Measurements from ENCODE around the gene RHOT2. TPM values are rescaled to one million over a fixed set of nuclear protein-coding genes. Genes with fewer than 3 reads are reported as not detected.

Gene RHOT2
- total RNA-seq, 4 donors from 2014 or later = 49.7 to 81.8 (median 57.6) TPM

DNA sequence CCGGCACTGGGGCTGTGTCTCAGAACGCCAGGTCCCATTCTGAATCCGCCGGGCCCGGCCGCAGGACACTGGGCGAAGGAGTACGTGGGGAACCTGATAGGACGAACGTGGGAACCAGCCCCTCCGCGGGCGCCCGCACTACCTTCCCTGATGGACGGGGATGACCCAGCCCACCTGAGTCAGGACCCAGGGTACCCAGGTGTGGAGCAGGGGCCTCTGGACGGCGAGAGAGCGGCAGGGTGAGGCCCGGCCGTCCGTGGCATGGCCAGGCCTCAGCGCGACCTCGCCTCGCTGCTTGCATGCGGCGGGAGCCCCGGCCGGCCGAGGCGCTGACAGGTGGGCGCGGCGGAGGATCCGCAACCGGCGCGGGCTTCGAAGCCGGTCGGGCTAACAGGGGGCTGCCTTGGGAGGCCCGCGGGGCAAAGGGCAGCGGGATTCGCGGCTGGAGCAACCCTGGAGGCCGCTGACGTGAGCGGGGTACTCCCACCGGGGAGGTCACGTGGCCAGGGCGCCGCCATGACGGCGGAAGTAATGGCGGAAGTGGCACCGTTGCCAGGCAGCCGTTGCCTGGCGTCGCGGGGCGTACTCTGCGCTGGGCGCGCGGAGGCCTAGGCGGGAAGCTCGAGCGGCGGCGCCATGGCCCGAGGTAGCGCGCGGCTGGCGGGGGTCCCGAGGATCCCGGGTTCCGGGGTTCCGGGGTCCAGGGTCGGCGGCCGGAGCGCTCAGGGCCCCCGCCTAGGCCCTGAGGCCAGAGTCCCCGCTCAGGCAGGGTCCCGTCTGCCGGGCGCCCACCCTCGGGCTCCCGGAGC is 18.9 kb upstream of the RHOT2 start, which contains the start of gene WDR90:
Gene WDR90 (plus strand): TSS at position 585 of the 809 bp plus-strand sequence. CDS start 52 bp downstream, at position 637.
- DNase-seq = peak; percentile 93
- TF ChIP-seq, protein P1, sequence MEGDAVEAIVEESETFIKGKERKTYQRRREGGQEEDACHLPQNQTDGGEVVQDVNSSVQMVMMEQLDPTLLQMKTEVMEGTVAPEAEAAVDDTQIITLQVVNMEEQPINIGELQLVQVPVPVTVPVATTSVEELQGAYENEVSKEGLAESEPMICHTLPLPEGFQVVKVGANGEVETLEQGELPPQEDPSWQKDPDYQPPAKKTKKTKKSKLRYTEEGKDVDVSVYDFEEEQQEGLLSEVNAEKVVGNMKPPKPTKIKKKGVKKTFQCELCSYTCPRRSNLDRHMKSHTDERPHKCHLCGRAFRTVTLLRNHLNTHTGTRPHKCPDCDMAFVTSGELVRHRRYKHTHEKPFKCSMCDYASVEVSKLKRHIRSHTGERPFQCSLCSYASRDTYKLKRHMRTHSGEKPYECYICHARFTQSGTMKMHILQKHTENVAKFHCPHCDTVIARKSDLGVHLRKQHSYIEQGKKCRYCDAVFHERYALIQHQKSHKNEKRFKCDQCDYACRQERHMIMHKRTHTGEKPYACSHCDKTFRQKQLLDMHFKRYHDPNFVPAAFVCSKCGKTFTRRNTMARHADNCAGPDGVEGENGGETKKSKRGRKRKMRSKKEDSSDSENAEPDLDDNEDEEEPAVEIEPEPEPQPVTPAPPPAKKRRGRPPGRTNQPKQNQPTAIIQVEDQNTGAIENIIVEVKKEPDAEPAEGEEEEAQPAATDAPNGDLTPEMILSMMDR (IDR thresholded peaks at IDR 0.05) = no peak
- peak; percentile 8 to 56 for TF ChIP-seq POLR2A (IDR thresholded peaks at IDR 0.05)

DNA sequence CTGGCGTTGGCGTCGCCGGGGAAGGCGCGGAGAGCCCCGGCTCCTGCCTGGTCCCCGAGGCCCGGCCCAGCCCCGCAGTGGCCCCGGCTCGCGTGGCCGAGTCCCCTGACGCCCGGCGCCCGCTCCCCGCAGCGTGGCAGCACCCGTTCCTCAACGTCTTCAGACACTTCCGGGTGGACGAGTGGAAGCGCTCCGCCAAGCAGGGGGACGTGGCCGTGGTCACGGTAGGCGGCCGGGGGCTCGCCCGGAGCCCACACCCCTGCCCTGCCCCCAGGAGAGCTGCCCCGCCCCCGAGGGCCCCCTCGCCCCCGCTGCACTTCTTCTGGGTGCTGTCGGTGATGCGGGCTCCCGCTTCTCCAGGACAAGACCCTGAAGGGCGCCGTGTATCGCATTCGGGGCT is 18.3 kb upstream of the RHOT2 start:
- WGBS, 2 donors = 0% methylated on average over 8 of the region's 44 CpGs; no CpG with 5 or more reads in 1 of the 2 donors
- H3K27ac ChIP-seq = peak overlapping the region in 1 of 3 donors; percentile 92
- H3K27me3 ChIP-seq = no peaks in the 10 kb centered on the region
- no peak for DNase-seq
- H3K4me3 ChIP-seq (replicated peaks in 1 of 3) = peak overlapping the region; percentile 73 to 98 (median 77)
- peaks cover 0 to 8% of the 10 kb centered on the region in 2 donors for H3K36me3 ChIP-seq
- no peaks in the 10 kb centered on the region for H3K9me3 ChIP-seq
- TF ChIP-seq POLR2A (IDR thresholded peaks at IDR 0.05) = no peak
- TF ChIP-seq, protein P1 (IDR thresholded peaks at IDR 0.05) = no peak
- intact Hi-C loops (cut with DNase I) = no loop called here
- H3K4me1 ChIP-seq = peaks cover 40 to 46% of the 10 kb centered on the region in 2 donors

More for the DNA sequence above, 18.9 kb upstream of the RHOT2 start, which contains the start of gene WDR90:
- Histone ChIP-seq H3K9me3 (no peaks in the 10 kb centered on the region), H3K27me3 (no peaks in the 10 kb centered on the region), H3K4me3 (replicated peaks in 1 of 3) (peak within 1 kb of the TSS; percentile 73 to 98 (median 77)), H3K36me3 (peaks cover 0 to 8% of the 10 kb centered on the region in 2 donors), H3K4me1 (peaks cover 40 to 52% of the 10 kb centered on the region in 2 donors), H3K27ac (peak within 1 kb of the TSS; percentile 71 to 92 (median 91))
- intact Hi-C loops (cut with DNase I) = no loop called here
- 0 to 3% methylated on average over 1 to 6 of the region's 91 CpGs for WGBS, 2 donors

DNA sequence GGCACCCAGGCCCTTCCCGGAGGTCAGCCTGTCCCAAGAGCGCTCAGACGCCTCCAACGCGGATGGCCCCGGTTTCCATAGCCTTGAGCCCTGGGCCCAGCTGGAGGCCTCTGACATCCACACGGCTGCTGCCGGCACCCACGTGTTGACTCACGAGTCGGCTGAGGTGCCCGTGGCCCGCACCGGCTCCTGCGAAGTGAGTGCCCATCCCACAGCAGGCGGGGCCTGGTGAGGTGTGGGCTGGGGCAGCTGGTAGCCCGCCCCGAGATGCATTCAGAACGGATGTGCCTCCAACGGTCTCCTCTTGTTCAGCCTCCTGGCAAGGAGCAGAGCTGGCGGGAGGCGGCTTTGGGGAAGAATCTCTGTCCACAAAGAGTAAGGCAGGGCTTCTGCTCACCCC is 16.1 kb upstream of the RHOT2 start:
- no peak for DNase-seq
- Histone ChIP-seq H3K27me3 (no peaks in the 10 kb centered on the region), H3K36me3 (peaks cover 0 to 8% of the 10 kb centered on the region in 2 donors), H3K4me3 (replicated peaks in 1 of 3) (no peak overlapping the region), H3K4me1 (peaks cover 25 to 26% of the 10 kb centered on the region in 2 donors), H3K9me3 (no peaks in the 10 kb centered on the region), H3K27ac (no peak overlapping the region)
- TF ChIP-seq POLR2A (IDR thresholded peaks at IDR 0.05) = no peak
- TF ChIP-seq, protein P1 (IDR thresholded peaks at IDR 0.05) = no peak
- 94% methylated on average over 21 of the region's 22 CpGs; no CpG with 5 or more reads in 1 of the 2 donors for WGBS, 2 donors
- intact Hi-C loops (cut with DNase I) = no loop called here

DNA sequence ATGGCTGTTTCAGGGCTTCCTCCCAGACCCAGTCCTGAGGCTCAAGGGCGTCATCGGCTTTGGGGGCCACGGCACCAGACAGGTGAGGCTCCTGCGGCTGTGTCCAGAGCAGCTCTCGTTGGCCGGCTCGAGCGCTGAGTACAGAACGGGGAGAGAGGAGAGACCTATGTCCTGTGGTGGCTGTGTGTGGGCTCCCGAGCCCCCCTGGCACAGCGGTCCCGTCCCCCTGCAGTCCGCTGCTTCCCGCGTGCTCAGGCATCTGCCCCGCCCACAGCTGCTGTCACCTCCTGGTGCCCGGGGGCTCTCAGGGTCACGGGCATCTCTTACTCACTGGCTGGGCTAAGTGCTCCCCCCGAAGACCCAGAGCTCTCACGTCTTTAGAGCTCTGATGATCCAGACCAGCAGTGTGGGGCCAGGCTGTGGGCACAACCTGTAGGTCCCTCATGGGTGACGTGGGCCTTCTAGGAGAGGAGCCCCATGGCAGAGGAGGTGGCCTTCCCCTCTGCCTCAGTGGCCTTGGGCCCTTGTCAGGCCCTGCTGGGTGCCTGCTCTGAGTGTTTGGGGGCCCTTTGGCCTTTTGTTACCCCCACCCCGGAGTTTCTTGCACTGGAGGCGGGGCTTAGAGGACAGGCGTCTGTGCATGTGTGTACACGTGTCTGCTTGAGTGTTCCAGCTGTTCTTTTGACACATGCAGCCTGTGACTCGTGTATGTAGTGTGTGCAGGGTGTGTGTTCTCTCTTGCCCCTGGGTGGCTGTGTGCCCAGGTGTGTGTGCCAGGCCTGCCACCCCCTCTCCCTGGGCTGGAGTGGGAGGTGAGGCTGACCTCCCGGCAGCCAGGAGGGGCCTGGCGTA is 15.3 kb upstream of the RHOT2 start:
- no peak for DNase-seq
- Histone ChIP-seq H3K4me1 (peaks cover 16 to 17% of the 10 kb centered on the region in 2 donors), H3K27me3 (no peaks in the 10 kb centered on the region), H3K4me3 (replicated peaks in 1 of 3) (no peak overlapping the region), H3K9me3 (no peaks in the 10 kb centered on the region), H3K27ac (no peak overlapping the region), H3K36me3 (peaks cover 0 to 8% of the 10 kb centered on the region in 2 donors)
- intact Hi-C loops (cut with DNase I) = no loop called here
- no peak for TF ChIP-seq POLR2A (IDR thresholded peaks at IDR 0.05)
- TF ChIP-seq, protein P1 (IDR thresholded peaks at IDR 0.05) = no peak
- WGBS, 2 donors = 90 to 97% methylated on average over 14 to 24 of the region's 28 CpGs
